ENCODE measurements around the gene ESYT3. TPM values are rescaled to one million over a fixed set of nuclear protein-coding genes. Genes with fewer than 3 reads are reported as not detected.
A peak's percentile ranks its signal among the peaks of the same experiment; 100 is the strongest.

The ESYT3 gene, protein sequence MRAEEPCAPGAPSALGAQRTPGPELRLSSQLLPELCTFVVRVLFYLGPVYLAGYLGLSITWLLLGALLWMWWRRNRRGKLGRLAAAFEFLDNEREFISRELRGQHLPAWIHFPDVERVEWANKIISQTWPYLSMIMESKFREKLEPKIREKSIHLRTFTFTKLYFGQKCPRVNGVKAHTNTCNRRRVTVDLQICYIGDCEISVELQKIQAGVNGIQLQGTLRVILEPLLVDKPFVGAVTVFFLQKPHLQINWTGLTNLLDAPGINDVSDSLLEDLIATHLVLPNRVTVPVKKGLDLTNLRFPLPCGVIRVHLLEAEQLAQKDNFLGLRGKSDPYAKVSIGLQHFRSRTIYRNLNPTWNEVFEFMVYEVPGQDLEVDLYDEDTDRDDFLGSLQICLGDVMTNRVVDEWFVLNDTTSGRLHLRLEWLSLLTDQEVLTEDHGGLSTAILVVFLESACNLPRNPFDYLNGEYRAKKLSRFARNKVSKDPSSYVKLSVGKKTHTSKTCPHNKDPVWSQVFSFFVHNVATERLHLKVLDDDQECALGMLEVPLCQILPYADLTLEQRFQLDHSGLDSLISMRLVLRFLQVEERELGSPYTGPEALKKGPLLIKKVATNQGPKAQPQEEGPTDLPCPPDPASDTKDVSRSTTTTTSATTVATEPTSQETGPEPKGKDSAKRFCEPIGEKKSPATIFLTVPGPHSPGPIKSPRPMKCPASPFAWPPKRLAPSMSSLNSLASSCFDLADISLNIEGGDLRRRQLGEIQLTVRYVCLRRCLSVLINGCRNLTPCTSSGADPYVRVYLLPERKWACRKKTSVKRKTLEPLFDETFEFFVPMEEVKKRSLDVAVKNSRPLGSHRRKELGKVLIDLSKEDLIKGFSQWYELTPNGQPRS
- 1 to 10 TPM in 4 of 6 donors, under 1 TPM in 2; 0.95 to 2.8 (median 1.4) TPM for total RNA-seq
- 1 to 10 TPM; 1.2 to 2.1 TPM for polyA plus RNA-seq

DNA sequence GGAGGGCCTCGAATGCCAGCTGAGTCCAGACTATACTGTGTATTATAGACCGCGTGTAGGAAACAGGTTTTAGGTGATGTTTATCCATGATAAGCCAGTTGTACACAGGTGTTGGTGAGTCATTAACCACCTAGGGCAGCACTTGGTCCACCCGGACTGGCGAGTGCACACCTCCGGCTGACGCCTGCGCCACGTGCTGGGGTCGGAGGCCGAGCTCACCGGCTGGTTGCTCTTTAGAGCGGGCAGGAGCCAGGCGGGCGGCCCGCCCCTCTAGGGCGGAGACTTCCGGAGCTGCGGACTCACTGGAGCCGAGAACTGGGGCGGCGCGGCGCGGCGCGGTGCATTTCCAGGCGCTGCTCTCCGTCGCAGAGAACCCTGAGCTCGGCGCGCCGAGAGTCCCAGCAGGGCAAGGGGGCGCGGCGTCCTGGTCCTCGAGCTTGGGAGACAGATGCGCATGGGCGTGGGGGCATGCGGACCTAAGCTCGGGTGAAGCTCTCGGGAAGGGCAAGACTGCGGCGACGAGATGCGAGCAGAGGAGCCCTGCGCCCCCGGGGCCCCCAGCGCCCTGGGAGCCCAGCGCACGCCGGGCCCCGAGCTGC is at the start of gene ESYT3:
Gene ESYT3, plus strand, starts transcription at position 341 of the 599 bp plus-strand sequence. Its CDS starts 183 bp downstream, at position 524.
- Histone ChIP-seq H3K36me3 (no peaks in the 10 kb centered on the region), H3K27ac (peak within 1 kb of the TSS in 1 of 4 donors; percentile 23), H3K9me3 (no peaks in the 10 kb centered on the region), H3K4me3 (peak within 1 kb of the TSS; percentile 26 to 55 (median 44)), H3K27me3 (no peaks in the 10 kb centered on the region), H3K4me1 (no peaks in the 10 kb centered on the region)
- DNase-seq (peak; percentile 80 to 92 (median 87)), ATAC-seq (peak; percentile 94 to 96 (median 94)), FAIRE-seq (no peak)
- intact Hi-C loops (cut with DNase I): no loop called here
- TF ChIP-seq, protein P1, sequence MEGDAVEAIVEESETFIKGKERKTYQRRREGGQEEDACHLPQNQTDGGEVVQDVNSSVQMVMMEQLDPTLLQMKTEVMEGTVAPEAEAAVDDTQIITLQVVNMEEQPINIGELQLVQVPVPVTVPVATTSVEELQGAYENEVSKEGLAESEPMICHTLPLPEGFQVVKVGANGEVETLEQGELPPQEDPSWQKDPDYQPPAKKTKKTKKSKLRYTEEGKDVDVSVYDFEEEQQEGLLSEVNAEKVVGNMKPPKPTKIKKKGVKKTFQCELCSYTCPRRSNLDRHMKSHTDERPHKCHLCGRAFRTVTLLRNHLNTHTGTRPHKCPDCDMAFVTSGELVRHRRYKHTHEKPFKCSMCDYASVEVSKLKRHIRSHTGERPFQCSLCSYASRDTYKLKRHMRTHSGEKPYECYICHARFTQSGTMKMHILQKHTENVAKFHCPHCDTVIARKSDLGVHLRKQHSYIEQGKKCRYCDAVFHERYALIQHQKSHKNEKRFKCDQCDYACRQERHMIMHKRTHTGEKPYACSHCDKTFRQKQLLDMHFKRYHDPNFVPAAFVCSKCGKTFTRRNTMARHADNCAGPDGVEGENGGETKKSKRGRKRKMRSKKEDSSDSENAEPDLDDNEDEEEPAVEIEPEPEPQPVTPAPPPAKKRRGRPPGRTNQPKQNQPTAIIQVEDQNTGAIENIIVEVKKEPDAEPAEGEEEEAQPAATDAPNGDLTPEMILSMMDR (IDR thresholded peaks at IDR 0.05): no peak
- WGBS, 2 donors: 1% methylated on average over 54 of the region's 54 CpGs

DNA sequence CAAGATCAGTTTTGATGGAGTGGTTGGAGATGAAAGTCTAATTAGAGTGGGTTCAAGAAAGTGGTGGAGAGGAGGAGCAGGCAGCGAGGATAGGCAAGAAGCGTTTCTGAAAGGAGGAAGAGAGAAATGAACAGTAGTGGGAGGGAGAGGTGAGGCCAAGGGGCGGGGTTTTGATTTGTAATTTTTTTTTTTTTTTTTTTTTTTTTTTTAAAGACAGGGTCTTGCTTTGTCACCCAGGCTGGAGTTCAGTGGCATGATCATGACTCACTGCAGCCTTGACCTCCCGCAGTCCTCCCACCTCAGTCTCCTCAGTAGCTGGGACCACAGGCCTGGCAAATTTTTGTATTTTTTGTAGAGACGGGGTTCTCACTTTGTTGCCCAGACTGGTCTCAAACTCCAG is 49.4 kb upstream of the ESYT3 start:
- Histone ChIP-seq H3K4me3 (no peak overlapping the region), H3K9me3 (no peaks in the 10 kb centered on the region), H3K4me1 (no peaks in the 10 kb centered on the region), H3K27ac (no peak overlapping the region), H3K27me3 (no peaks in the 10 kb centered on the region), H3K36me3 (no peaks in the 10 kb centered on the region)
- WGBS, 2 donors: 96 to 98% methylated on average over 5 of the region's 5 CpGs
- ATAC-seq: no peak
- FAIRE-seq: no peak
- TF ChIP-seq, protein P1 (IDR thresholded peaks at IDR 0.05): no peak
- intact Hi-C loops (cut with DNase I): no loop called here
- no peak for DNase-seq

DNA sequence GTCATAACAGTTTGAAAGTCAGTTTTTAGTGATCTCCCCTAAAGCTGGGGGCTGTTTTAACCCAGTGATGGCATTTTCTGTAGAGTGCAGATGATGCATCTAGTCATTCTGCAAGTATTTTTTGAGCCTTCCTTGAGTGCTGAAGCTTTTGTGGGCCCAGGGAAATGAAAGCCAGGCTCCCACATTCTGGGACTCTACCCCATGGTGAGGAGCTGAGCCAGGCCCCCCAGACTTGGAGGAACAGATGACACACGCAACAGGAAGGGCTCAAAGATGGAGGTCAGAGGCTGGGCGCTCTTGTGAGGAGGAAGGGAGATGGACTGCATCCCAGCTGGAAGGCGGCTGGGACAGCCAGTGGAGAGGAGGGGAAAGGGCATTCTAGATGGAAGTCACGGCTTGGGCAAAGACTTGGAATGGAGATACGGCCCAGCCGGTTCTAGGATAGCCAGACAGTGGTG is 45.2 kb upstream of the ESYT3 start:
- intact Hi-C loops (cut with DNase I): no loop called here
- DNase-seq: no peak
- no peaks in the 10 kb centered on the region for H3K27me3 ChIP-seq
- FAIRE-seq: no peak
- 89 to 92% methylated on average over 6 of the region's 6 CpGs for WGBS, 2 donors
- ATAC-seq: peak in 1 of 4 donors; percentile 15
- no peaks in the 10 kb centered on the region for H3K4me1 ChIP-seq
- no peaks in the 10 kb centered on the region for H3K9me3 ChIP-seq
- H3K27ac ChIP-seq: peak overlapping the region in 1 of 4 donors; percentile 59
- no peaks in the 10 kb centered on the region for H3K36me3 ChIP-seq
- TF ChIP-seq, protein P1 (IDR thresholded peaks at IDR 0.05): no peak
- no peak overlapping the region for H3K4me3 ChIP-seq

DNA sequence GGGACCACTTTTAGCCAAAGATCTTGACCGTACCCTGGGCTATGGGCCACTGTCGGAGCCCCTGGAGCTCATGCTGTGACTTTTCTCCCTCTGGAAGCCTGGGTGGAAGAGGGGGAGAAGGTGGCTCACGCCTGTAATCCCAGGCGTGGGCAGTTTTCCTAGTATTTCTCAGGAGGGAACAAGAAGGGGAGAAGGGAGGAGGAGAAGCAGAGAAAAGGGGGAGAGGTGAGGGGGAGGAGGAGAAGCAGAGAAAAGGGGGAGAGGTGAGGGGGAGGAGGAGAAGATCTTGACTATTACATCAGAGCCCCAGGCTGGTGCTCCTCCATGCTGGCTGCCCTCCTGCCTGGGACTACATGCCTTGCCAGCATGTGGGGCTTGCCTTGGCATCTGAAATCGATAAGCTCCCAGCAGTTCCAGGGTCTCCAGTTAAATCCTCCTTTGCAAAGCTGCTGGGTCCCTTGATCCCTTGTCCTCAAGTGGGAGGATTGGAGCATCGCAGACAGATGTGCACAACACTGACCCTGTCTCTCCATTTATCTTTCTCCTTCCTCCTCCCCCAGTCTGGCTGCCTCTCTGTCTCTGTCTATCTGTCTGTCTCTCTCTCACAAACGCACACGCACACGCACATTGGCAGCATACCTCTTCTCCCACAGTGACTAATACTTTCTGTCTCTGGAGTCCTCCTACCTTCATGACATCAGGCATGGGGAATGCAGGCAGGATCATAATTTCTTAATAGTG is 44.4 kb upstream of the ESYT3 start:
- H3K9me3 ChIP-seq: no peaks in the 10 kb centered on the region
- H3K27ac ChIP-seq: peak overlapping the region in 2 of 4 donors; percentile 59 to 65
- ATAC-seq (peak; percentile 56 to 91 (median 83)), DNase-seq (peak in 2 of 6 donors; percentile 13 to 27), FAIRE-seq (no peak)
- no peaks in the 10 kb centered on the region for H3K36me3 ChIP-seq
- no peaks in the 10 kb centered on the region for H3K4me1 ChIP-seq
- WGBS, 2 donors: 69 to 72% methylated on average over 9 of the region's 9 CpGs
- H3K4me3 ChIP-seq: no peak overlapping the region
- TF ChIP-seq, protein P1 (IDR thresholded peaks at IDR 0.05): no peak
- intact Hi-C loops (cut with DNase I): no loop called here
- no peaks in the 10 kb centered on the region for H3K27me3 ChIP-seq

All from pancreas (tissue), 10 donors.